Activated gamma-delta T cell (primary cell): Measurements from ENCODE around the gene PEF1.
"Not testable (repeated sequence)": the region's sequence is repeated elsewhere in the genome, so short reads cannot be mapped to it uniquely, and the experiment has no call there.

Source experiments
- DNase-seq: peaks from one replicate; lab custom pipeline; 2025; lab: John Stamatoyannopoulos, UW

The PEF1 gene

DNA sequence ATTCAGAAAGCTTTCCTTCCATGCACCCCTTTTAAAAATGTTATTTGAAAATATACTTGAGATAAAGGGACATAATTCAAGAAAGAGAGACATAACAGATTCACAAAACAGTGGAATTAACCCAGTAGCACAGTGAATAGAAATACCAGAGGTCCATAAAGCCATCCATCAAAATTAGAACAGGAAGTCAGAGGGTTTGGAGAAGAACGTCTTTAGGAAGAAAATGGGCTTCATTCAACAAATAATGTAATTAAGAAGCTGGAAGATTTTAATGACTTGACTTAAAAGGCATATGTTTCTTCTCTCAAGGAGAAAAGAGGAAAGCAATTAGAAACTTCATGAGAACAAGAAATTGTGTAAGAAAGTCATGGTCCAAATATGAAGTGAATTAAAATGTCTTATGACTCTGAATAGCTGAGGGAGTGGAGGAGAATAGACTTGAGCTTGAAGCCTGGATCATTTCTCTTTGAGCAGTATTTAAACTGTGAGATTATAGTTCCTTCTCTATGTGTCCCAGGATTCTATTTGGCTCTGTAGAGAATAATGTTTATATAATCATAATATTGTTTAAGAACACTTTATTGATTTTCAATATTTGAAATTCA is 35.1 kb downstream of the PEF1 start:
- DNase-seq: no peak

DNA sequence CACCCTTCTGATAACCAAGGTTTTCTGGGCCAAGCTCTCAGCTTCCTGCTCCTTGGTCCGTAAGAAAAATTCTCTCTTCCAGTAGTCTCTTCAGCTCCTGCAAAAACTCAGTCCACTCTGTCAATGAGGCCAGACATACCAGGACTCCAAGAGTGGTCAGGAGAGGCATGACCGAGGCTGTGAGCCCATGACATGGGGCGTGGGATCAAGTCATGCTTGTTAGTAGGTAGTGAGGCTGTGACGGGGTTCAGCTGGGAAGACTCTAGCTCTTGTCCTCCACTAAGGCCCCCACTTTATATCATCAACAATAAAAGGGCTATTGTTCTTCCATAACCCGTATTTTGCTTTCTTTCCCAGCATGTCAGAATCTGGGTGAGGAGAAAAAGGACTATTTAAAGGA is 37.3 kb downstream of the PEF1 start:
- no peak for DNase-seq

DNA sequence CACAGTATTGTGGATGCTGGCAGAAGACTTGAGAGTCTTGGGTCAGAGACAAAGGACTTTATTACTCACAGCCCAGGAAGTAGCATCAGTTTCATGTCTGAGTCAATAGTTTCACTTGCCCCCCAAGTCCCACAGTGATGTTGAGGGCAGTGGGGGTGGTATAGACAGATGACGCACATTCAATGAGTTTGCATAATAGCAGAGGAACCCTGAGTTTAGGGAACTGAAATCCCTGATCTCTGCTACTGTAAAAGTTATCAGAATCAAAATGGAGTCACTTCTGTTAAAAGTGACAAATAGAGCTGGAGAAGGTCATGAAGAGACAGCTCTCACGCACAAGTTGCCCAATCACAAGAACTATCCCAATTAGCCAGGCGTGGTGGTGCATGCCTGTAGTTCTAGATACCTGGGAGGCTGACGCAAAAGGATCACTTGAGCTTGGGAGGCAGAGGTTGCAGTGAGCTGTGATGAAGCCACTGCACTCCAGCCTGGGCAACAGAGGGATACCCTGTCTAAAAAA is 38.7 kb downstream of the PEF1 start:
- no peak for DNase-seq

DNA sequence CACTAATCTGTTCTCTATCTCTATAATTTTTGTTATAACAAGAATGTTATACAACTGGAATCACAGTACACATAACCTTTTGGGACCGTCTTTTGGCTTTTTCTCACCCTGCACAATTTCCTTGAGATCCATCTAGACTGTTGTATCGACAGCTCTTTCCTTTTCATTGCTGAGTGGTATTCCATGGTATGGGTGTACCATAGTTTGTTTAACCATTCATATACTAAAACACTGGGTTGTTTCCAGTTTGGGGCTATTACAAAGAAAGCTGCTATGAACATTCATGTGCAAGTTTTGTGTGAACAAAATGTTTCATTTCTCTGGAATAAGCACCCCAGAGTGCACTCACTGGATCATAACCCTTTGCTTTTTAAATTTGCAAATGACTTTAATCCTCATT is 42.6 kb downstream of the PEF1 start:
- DNase-seq: no peak

DNA sequence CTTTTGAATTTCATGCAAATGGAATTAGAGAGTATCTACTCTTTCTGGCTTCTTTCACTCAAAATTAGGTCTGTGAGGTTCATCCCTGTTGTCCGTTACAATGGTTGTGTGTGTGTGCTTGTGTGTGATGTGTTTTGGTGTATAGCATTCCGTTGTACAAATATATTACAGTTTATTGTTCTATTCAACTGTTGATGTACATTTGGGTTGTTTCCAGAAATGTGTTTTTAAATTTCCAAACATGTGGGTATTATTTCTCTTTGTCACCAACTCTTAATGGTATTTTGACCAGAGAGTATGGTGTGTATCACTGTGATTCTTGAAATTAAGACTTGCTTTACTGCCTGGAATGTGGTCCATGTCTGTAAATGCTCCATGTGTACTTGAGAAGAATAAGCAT is 44.0 kb downstream of the PEF1 start:
- DNase-seq: no peak

DNA sequence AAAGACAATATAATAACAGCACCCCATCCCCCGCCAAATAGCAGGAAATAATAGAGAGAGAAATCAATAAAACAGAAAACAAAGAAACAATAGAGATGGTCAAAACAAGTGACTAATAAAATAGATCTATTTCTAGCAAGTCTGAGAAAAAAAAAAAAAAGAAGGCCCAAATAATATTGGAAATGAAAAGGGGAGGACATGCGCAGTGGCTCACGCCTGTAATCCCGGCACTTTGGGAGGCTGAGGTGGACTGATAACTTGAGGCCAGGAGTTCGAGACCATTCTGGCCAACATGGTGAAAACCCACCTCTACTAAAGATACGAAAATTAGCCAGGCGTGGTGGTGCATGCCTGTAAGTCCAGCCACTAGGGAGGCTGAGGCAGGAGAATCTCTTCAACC is 45.7 kb downstream of the PEF1 start:
- no peak for DNase-seq

DNA sequence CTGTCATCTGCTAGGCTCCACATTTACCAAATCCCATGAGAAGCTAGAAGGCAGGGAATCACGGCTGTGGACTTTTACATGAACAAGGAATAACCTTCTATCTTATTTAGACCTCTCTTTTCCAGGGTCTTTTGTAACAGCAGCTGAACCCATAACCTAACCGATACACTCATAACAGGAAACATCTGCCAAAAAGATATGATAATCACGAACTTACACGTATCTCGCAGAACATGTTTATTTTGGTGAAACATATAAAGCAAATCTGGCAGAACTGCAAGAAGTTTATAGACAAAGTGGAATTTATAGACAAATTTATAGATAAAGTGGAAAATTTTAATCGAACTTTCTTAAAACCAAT is 48.0 kb downstream of the PEF1 start:
- DNase-seq: no peak

DNA sequence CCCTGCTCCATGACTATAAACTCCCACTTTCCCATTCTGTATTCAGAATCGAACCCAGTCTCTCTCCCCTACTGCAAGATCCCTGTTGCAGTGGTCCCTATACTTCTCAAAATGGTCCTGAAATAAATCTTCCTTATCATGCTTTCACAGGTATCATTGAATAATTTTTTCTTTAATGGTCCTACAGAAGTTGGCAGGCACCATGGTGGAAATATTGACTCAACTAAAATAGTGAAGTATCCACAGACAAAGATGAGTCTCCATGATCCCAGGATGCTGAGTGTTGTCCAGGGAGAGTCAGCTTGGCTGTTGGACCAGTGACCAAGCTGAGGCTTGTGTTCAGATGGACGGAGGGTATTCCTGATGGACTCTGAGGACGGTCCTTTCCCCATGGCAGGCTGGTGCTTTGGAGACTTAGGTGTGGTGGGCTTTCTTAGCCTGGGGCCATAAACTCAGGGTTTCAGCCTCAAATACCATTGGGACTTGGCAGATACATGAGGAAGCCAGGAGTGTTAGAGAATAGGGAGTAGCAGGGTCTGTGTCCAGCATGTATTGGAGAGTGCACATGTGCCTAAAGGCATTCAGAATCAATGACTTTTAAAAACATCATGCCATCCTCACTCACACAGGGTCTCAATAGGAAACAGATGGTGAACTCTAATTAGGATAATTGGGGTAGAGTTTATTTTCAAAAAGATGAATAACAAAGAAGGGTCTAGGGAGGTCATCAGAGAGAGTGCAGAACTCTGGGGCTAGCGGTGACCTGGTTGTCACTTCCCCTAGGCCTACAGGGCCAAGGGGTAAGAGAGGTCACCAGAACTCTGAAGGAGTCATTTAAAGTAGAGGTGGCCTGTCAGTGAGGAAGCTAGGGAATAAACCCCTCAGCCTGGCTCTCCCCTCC is 48.6 kb downstream of the PEF1 start:
- DNase-seq: no peak

DNA sequence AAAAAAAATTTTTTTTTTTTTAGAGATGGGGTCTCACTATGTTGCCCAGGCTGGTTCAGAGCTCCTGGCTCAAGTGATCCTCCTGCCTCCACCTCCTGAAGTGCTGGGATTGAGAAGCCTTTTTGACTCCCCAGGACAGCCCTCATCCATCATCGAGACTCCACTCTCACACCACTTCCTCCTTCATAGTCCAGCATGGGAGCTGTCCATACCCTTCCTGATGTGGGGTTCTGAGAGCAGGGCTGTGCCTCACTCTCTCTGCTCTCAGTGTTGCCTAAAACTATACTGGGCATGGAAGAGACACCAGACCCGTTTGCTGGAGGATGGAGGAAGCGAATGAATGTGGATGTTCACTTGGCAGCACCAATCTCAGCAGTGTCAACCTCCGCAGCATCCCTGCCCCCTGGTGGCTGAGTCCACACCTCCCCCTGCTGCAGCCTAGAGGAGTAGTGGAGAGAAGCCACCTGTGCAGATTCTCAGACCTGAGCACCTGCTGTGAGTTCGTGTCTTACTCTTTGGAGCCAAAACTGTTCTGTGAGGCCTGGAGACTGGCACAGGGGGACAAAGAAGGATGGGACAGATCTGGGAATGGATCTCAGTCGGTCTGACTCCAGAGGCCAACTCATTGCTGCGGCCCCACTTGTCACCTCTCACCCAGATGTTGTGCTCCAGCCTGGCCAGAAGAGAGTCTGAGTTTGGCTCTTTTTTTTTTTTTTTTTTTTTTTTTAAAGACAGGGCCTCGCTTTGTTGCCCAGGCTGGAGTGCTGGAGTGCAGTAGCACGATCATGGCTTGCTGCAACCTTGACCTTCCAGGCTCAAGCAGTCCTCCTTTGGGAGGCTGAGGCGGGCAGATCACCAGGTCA is 50.7 kb downstream of the PEF1 start:
- DNase-seq: no peak

DNA sequence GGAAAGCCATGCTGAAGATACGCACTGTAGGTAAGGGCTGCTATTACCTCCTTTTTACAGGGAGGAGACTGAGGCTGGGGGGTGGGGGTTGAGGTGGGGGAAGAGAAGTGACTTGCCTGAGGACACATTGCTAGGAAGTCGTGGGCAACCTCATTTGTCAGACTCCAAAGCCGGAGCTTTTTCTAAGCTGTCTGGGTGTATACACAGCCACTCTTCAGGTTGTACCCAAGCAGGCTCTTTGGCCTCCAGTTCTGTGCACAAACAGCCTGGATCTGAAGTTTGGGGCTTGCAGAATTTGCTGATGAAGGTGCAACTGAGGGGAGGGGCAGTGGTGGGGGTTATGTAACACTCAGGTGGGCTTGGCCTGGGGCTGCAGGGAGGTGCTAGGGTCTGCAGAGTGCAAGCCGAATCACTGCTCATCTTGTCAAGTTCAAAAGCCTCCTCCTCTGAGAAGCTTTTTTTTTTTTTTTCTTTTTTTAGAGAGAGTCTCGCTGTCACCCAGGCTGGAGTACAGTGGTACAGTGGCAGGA is 51.5 kb downstream of the PEF1 start:
- DNase-seq: no peak

DNA sequence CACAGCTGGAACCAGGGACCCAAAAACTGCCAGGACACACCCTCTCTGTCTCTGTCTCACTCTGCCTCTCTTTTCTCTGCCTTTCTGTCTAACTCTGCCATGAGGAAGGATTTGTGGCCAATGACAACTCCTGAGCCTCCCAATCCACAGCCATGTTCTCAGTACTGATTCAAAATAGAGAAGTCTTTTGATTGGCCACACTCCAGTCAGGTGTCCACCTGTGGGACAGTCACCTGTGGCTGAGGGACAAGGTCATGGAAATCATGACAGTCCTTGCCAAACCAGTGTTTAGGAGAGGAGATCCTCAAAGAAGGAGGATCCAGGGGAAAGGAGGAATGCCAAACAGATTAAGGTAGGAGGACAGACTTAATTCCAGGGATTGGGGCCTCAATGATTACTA is 52.5 kb downstream of the PEF1 start:
- no peak for DNase-seq

DNA sequence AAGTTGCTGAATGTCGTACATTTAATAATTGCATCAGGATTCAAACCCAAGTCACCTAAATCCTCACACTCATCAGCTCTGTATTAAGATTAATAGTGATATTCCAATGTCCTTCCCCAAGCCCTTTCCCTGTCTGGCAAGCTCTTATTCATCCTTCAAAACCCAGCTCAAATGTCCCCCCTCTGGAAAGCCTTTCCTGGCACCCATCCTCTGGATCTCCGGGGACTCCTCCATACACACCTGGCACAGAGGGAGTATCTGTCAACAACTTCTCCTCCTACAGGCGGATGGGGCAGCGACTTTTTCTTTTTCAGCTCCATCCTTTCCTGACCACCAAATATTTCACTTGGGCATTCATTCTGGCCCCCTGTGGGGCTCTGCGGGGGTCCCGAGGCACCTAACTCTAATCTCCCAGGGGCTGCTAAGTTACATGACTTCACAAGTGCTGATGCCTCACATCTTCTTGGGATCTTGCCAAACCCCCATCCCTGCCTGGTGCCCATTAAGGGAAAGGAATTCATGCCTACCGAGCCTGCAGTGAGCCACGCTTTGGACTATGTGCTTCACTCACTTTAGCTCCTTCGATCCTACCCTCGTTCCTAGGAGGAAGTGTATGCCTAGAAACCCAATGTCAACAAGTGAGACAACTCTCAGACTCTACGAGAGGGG is 53.1 kb downstream of the PEF1 start:
- DNase-seq: no peak

DNA sequence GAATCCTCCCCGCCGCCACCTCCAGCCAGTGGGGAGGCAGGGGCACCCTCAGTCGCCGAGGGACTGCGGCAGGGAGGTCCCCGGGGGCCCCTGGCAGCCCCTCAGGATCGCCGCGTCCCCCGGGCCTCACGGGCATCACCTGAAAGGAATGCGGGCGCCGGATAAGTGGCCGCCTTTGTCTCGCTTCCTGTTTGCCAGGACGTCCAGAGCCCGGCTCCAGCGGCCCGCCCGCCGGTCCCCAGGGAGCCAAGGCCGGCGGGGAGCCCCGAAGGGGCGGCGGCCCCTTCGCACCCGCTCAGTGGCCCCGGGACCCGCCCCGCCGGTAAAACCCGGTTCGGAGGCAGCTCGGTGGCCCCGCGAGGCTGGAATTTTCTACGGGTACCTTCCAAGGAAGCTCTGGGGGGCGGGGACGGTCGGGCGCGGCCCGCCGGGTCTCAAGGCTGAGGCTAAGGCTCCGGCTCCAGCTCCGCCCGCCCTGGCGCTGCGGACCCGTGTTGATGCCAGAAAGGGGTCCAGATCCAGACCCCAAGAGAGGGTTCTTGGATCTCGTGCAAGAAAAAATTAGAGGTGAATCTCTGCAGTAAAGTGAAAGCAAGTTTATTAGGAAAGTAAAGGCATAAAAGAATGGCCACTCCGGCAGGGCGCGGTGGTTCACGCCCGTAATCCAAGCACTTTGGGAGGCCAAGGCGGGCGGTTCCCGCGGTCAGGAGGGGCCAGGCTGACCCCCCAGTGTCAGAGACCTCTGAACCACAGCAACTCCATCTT is 55.7 kb downstream of the PEF1 start:
- no peak for DNase-seq

DNA sequence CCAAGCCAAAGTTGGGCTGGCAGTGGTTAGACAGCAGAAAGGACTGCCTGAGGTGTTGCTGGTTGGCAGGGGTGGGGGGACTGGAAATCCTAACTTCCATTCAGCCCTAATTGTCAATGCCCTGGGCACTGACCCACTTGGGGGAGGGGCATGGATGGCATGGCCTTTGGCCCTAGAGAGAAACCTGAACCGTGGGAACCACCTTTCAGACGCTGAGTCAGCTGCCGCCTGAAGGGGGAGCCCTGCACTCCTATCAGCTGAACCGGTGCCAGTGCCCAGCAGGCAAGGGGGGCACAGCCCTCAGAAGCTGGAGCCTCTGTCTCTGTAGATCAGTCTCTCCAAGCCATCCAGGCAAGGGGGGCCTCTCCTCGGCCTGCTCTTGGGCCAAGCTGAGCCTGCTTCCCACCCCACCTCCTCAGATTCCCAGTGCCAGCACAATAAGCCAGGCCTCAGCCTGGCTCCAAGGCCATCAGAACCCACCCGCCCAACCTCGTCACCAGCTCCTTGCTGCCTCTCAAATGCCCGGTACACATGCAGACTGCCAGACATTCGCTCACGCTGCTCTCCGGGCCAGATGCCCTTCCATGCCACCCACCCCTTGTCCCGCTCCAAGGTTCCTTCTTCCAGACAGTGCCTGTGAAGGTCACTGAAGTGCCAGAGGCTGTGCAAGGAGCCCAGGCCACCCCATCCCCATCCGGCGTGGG is 56.8 kb downstream of the PEF1 start:
- no peak for DNase-seq

DNA sequence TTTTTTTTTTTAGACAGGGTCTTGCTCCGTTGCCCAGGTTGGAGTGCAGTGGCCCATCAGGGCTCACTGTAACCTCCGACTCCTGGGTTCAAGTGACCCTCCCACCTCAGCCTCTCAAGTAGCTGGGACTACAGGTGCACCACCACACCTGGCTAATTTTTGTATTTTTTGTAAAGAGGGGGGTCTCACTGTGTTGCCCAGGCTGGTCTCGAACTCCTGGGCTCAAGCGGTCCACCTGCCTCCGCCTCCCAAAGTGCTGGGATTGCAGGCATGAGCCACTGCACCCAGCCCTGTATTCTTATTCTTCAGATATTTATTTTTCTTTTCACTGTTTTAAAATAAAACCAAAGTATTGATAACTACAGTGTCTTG is 57.4 kb downstream of the PEF1 start:
- DNase-seq: not testable (repeated sequence)

DNA sequence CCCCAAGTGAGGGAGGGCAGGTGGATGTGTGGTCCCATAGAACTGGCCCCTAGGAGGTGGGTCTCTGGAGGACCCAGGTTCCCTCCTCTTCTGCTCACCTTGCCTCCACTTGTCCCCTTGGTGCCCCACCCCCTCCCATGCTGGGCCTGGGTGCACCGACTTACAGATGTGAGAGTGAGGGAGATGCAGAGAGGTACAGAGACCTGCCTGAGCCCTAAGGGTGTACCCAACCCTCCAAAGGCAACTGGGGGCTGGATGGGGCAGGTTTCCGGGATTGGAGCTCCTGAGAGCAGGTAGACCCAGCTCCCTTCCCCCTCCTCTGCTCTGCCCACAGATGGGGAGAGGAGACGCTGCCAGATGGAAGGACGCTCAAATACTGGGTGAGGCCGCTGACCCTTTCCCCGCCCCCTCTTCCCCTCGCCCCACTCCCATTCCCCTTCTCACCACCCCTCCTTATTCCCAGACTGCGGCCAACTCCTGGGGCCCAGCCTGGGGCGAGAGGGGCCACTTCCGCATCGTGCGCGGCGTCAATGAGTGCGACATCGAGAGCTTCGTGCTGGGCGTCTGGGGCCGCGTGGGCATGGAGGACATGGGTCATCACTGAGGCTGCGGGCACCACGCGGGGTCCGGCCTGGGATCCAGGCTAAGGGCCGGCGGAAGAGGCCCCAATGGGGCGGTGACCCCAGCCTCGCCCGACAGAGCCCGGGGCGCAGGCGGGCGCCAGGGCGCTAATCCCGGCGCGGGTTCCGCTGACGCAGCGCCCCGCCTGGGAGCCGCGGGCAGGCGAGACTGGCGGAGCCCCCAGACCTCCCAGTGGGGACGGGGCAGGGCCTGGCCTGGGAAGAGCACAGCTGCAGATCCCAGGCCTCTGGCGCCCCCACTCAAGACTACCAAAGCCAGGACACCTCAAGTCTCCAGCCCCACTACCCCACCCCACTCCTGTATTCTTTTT is 58.0 kb downstream of the PEF1 start:
- DNase-seq: no peak

DNA sequence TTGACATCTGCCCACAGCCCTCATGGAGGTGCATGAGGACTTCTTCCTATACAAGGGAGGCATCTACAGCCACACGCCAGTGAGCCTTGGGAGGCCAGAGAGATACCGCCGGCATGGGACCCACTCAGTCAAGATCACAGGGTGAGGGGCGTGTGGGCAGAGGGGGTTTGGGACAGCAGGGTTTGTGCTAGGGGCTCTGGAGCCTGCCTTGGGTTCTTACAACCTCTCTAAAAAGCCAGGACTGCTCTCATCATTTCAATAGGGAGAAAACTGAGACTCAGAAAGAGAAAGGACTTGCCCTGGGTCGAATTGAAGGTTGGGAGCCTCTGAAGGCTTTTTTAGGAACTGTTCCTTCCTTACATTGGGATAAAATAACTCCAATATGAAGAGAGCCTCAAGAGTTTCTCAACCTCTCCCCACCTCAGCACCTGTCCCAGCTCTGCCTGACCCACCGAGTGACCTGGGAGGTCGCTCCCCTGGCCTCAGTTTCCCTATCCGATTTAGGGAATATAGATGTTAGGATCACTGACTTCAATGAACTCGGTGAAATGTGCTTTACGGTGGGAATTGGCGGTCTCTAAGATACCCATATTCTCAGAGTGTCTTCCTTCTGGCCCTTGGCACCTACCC is 58.8 kb downstream of the PEF1 start:
- DNase-seq: no peak

DNA sequence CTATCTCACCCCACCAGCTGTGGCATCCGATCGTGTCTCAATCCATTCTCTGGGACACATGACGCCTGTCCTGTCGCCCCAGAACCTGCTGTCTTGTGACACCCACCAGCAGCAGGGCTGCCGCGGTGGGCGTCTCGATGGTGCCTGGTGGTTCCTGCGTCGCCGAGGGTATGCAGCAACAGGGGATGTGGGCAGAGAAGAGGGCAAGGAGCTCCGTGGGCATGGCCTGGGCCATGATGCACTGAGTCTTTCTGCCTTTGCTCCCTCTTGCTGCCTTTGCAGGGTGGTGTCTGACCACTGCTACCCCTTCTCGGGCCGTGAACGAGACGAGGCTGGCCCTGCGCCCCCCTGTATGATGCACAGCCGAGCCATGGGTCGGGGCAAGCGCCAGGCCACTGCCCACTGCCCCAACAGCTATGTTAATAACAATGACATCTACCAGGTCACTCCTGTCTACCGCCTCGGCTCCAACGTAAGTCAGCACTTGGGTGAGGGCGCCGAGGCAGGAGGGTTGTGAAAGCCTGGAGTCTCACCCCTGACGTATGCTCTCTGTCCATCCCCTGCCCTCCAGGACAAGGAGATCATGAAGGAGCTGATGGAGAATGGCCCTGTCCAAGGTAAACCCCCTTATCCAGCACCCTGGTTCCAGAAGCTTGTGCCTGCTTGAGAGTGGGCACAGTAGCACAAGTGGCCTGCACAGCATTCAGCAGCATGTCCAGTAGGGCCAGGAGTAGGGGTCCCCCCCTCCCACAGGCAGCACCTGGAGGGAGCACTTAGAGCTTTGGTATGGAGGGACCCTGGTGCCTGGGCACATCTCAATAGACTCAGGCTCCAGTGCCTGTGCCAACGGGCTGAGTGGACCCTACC is 59.6 kb downstream of the PEF1 start:
- no peak for DNase-seq
